GM21515 (cell line): Measurements from ENCODE around the gene REC8.

ENCODE experiments used
- ATAC-seq: cut with Tn5 transposase; IDR thresholded peaks from one replicate; pipeline ENCODE4 v1.9.1; 2021; ENCODE audit not compliant: unreplicated experiment

Gene REC8

GRCh38 chr14:24138396-24139271 is 33.2 kb upstream of the REC8 start:
- ATAC-seq, result no peak

DNA sequence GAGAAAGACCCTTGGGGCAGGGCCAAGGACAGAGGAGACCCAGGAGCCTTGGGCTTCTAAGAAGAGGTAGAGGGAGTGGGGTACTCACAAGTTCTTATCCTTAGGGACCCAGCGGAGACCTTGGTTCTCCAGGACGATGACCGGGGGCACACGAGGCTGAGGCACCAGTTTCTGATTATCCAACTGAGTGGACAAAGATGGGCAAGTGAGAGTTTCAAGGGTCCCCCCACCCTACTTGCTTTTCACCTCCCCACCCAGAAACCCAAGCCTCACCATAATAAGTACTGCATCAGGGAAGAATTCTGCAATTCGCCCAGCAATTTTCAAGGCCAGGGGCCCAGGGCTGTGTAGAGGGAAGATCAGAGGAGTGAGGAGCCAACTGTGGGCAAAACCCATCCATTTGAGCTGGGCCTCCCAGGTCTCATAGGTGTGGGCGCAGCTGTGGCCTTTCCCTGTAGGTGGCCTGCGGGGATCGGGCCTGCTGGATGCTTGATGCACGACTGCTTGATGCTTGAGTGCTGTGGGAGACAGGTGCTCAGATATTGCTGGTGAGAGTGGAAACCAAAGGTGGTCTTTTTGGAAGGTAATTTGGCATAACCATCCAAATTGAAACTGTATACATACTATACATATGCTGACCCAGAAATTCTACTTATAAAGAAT is 32.5 kb upstream of the REC8 start:
- no peak for ATAC-seq

DNA sequence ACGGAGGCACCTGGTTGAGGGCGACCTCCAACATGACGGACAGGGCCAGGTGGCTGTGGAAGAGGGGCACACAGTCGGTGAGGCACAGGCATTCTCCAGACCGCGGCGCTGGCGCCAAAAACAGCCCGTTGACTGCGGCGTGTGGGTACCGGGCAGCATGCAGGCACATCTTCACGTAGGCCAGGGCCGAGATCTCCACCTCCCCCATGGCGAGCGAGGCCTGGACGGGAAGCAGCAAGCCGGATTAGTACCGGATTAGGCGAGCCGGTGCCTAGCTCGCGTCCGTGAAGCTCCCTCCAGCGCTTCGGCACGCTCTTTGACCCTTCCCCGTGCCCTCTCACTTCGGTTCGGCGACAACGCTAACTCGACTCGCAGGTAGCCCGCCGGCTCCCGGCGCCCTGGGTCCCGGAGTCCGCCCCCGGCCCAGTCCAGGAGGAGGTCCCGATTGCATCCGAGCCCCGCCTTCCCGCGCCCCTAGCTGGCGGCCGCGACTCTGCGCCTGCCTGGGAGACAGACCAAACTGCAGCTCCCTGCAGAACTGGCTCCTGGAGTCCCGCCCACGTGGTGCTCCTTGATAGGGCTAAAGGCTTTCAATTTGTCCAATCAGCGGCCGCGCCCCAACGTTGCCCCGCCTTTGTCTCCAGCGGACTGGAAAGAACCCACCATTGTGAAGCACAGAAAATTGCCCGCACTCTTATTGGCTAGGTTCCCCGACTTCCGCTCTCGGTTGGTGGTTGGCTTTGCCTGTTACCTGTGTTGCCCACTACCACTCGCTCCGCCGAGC is 30.6 kb upstream of the REC8 start, which contains the start of gene EMC9:
Gene EMC9 (minus strand): TSS at position 495 of the 784 bp plus-strand sequence. CDS start 287 bp downstream, at position 208.
- peak; percentile 79 for ATAC-seq

DNA sequence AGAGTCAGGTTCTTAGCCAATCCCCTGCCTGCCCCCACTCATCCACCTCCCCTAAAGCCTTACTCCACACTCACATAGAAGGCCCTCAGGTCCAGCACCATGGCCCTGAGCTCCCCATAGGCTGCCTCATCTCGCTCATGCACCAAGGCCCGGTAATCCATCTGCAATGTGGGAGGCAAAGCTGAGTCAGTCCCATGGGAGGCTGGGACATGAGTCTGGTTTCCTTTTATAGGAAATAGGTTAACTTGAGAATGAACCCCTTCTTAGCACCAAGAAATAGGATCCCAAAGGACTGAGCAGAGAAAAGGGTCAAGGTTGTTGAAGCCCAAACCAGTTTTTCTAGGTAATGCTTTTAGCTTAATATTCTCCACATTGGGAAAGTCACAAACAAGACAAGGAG is 28.4 kb upstream of the REC8 start:
- ATAC-seq, result no peak

DNA sequence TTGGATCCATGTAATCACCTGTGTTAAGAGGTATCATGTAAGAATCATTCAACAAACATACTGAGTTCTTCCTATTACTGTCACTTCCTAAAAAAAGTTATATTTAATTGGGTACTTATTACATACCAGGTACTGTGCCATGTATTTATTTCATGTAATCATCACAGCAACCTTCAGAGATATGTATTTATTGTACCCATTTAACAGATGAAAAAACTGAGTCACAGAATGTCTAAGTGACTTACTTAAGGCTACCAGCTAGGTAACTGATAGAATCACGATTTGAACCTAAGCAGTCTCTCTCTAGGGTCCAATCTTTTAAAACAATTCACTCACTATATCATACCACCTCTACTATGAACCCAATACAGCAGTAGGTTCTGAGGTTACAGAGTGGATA is 27.4 kb upstream of the REC8 start:
- no peak for ATAC-seq

DNA sequence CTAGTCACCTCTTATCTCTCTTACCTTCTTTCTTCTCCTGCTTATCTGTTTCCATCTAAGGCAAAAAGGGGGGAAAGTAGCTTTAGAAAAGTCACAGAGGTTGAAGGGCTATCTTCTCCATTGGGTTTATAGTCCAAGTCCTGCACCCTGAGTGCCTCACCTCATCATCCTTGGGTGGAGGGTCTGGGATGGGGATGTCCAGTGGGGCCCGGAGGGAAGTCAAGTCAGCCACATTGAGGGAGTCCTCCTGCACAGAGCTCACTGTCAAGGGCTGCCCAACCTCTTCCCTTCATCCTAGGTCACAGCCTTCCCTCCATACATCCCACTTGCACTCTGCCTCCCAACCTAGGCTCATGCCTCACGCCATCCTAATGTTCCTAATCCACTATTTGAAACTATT is 26.7 kb upstream of the REC8 start:
- ATAC-seq, result no peak

GRCh38 chr14:24145690-24146452 is 26.0 kb upstream of the REC8 start:
- no peak for ATAC-seq

DNA sequence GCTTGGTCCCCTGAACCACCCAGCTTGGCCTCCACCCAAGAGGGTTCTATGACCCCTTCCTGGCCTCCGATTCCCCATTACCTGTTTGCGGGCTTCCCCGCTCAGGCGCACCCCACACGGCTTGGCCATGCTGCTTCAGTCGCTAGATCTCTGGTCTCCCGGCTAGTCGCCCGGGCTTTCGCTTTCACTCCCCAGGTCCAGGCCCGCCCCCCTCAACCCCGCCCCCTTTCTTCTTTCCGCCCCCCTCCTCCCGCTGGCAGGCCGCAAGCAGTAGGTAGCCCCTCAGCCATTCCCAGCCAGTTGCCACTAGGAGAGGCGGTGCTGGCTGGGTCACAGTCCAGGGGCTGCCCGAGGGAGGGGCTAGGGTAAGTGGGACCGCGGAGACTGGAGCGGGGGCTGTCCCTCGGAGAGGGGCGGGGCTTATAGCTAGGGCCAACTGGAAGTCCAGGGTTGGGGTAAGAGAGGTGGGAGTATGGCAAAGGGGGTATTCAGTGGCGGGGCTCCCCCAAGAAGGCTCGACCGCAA is 25.4 kb upstream of the REC8 start, which contains the start of gene PSME2:
Gene PSME2 (minus strand): TSS at position 158 of the 525 bp plus-strand sequence. CDS start 29 bp downstream, at position 129.
- peak; percentile 55 for ATAC-seq

DNA sequence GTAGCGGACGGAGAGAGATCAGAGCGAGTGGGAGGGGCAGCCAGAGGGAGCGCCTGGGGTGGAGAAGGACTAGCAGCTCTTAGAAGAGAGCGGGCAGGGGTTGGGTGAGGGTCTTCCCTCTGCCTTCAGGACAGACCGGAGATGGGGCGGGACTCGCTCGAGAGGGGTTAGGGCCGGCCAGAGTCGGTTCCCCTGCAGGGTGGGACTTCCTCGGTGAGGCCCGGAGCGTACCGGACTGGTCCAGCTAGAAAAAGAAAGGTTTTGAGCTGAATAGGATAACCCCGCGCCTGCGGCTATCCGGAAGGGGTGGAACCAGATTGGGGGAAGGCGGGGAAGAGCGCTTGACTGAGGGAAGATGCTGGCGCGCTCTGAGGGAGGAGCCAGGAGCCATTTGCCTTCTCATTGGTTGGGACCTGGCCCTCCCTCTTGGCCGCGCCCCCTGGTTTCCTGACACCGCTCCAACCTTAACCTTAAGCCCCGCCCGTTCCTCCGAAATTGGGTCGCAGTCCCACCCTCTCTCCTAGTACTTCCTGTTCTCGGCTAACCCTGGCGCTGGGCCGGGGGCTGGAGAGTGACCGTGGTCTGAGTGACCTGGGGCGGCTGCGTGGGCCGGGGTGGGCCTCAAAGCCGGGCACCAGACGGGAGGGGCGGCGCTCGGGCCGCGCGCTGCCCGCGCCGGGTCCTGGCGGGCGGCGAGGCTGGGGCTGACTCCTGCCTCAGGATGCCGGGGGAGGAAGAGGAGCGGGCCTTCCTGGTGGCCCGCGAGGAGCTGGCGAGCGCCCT is 24.7 kb upstream of the REC8 start, which contains the start of gene RNF31:
Gene RNF31 (plus strand): TSS at position 521 of the 783 bp plus-strand sequence. CDS start 201 bp downstream, at position 722.
- peak; percentile 78 for ATAC-seq

GRCh38 chr14:24147761-24148428 is 24.0 kb upstream of the REC8 start:
- no peak for ATAC-seq

DNA sequence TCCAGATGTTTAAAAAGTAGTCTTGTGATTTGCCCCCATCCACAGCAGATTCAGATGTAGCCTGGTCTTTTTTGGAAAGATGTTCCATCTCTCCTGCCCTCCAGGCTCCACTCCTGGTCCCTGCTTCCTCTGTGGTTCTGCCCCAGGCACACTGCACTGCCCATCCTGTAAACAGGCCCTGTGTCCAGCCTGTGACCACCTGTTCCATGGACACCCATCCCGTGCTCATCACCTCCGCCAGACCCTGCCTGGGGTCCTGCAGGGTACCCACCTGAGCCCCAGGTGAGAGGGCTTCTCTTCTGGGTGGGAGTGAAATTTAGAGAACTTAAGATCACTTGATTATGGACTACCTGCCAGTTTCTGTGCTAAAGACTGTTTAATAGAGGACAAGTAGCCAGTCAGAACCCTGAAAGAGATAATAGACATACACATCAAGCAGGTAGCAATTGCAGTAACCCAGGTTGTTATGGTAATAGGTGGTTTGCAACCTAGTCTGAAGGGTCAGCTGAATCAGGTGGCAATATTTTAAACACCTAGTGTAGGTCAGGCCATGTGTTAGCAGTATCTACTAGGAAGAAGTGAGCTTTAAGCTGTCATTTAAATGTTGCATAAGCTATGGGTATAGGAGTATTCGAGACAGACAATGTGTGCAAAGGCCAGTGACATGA is 22.4 kb upstream of the REC8 start:
- no peak for ATAC-seq

DNA sequence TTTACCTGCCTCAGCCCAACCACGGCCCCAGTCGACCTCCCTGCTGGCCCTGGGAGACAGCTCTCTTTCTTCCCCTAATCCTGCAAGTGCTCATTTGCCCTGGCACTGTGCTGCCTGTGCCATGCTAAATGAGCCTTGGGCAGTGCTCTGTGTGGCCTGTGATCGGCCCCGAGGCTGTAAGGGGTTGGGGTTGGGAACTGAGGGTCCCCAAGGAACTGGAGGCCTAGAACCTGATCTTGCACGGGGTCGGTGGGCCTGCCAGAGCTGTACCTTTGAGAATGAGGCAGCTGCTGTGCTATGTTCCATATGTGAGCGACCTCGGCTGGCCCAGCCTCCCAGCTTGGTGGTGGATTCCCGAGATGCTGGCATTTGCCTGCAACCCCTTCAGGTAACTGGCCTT is 21.8 kb upstream of the REC8 start:
- ATAC-seq, result no peak

DNA sequence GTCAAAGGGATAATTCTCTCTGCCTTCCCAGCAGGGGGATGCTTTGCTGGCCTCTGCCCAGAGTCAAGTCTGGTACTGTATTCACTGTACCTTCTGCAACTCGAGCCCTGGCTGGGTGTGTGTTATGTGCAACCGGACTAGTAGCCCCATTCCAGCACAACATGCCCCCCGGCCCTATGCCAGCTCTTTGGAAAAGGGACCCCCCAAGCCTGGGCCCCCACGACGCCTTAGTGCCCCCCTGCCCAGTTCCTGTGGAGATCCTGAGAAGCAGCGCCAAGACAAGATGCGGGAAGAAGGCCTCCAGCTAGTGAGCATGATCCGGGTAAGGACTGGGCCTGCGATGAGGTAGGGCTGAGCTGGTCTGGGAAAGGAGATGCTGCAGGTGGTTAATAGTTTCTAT is 21.3 kb upstream of the REC8 start:
- ATAC-seq, result no peak

- ATAC-seq, result no peak
These were observed 20.9 kb upstream of the REC8 start for GRCh38 chr14:24150993-24151392.

DNA sequence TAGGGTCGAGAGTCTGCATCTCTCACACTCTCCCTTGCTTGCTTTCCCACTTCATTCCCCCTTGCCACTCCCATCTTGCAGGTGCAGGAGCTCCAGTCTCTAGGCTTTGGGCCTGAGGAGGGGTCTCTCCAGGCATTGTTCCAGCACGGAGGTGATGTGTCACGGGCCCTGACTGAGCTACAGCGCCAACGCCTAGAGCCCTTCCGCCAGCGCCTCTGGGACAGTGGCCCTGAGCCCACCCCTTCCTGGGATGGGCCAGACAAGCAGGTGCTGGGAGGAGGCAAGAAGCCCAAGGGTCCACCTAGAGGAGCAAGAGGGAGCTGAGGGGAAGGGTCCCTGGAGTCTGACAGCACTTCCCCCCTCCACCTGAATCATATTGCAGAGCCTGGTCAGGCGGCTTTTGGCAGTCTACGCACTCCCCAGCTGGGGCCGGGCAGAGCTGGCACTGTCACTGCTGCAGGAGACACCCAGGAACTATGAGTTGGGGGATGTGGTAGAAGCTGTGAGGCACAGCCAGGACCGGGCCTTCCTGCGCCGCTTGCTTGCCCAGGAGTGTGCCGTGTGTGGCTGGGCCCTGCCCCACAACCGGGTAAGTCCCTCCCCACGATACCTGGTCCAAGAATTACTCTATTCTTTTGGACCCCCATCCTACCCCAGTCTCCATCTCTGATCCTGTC is 20.3 kb upstream of the REC8 start:
- ATAC-seq, result no peak

DNA sequence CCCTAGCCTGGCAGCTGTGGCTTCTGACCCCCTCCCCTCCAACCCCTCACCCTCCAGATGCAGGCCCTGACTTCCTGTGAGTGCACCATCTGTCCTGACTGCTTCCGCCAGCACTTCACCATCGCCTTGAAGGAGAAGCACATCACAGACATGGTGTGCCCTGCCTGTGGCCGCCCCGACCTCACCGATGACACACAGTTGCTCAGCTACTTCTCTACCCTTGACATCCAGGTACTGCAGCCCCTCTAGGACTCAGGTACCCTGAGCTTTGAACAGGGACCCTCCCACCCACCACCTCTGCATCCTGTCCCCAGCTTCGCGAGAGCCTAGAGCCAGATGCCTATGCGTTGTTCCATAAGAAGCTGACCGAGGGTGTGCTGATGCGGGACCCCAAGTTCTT is 16.8 kb upstream of the REC8 start:
- no peak for ATAC-seq

- no peak for ATAC-seq
These were observed 15.0 kb upstream of the REC8 start for GRCh38 chr14:24156840-24157239.

- no peak for ATAC-seq
These were observed 14.5 kb upstream of the REC8 start for GRCh38 chr14:24157331-24157730.
